ENCODE data around the gene RALGPS1. TPM values are rescaled to one million over a fixed set of nuclear protein-coding genes. Genes with fewer than 3 reads are reported as not detected.

The RALGPS1 gene
- polyA plus RNA-seq, 2 donors, result 3.8 to 6.4 TPM

- Histone ChIP-seq H3K4me1 (ENCODE audit: control insufficient read depth in 2 of 2, insufficient read depth in 2 of 2, low read length in 1 of 2) (peaks cover 6 to 13% of the 10 kb centered on the region in 2 donors), H3K36me3 (ENCODE audit: control insufficient read depth in 2 of 2, insufficient read depth in 2 of 2, low read length in 1 of 2) (peaks cover 0 to 2% of the 10 kb centered on the region in 2 donors), H3K9me3 (ENCODE audit: control insufficient read depth in 2 of 2, insufficient read depth in 1 of 2, low read depth in 1 of 2, low read length in 1 of 2) (no peaks in the 10 kb centered on the region), H3K27ac (ENCODE audit: low read depth in 2 of 2, low read length in 1 of 2) (peak overlapping the region in 1 of 2 donors; percentile 66), H3K27me3 (ENCODE audit: control insufficient read depth in 1 of 2, insufficient read depth in 2 of 2, low read length in 2 of 2) (no peaks in the 10 kb centered on the region), H3K4me3 (ENCODE audit: low read depth in 1 of 2, low read length in 2 of 2) (no peak overlapping the region)
- WGBS, 2 donors, result 68 to 70% methylated on average over 2 of the region's 2 CpGs
These were observed 113.1 kb downstream of the RALGPS1 start for GRCh38 chr9:127027694-127028093.

- H3K36me3 ChIP-seq (ENCODE audit: control insufficient read depth in 2 of 2, insufficient read depth in 2 of 2, low read length in 1 of 2), result peaks cover 0 to 2% of the 10 kb centered on the region in 2 donors
- H3K27ac ChIP-seq (ENCODE audit: low read depth in 2 of 2, low read length in 1 of 2), result no peak overlapping the region
- H3K27me3 ChIP-seq (ENCODE audit: control insufficient read depth in 1 of 2, insufficient read depth in 2 of 2, low read length in 2 of 2), result no peaks in the 10 kb centered on the region
- peaks cover 6 to 12% of the 10 kb centered on the region in 2 donors for H3K4me1 ChIP-seq (ENCODE audit: control insufficient read depth in 2 of 2, insufficient read depth in 2 of 2, low read length in 1 of 2)
- WGBS, 2 donors, result 81 to 89% methylated on average over 11 of the region's 11 CpGs
- no peaks in the 10 kb centered on the region for H3K9me3 ChIP-seq (ENCODE audit: control insufficient read depth in 2 of 2, insufficient read depth in 1 of 2, low read depth in 1 of 2, low read length in 1 of 2)
- H3K4me3 ChIP-seq (ENCODE audit: low read depth in 1 of 2, low read length in 2 of 2), result no peak overlapping the region
These were observed 115.0 kb downstream of the RALGPS1 start for GRCh38 chr9:127029548-127029947.

- H3K27me3 ChIP-seq (ENCODE audit: control insufficient read depth in 1 of 2, insufficient read depth in 2 of 2, low read length in 2 of 2), result no peaks in the 10 kb centered on the region
- no peak overlapping the region for H3K4me3 ChIP-seq (ENCODE audit: low read depth in 1 of 2, low read length in 2 of 2)
- peak overlapping the region in 1 of 2 donors; percentile 56 for H3K27ac ChIP-seq (ENCODE audit: low read depth in 2 of 2, low read length in 1 of 2)
- H3K4me1 ChIP-seq (ENCODE audit: control insufficient read depth in 2 of 2, insufficient read depth in 2 of 2, low read length in 1 of 2), result peaks cover 6 to 12% of the 10 kb centered on the region in 2 donors
- H3K36me3 ChIP-seq (ENCODE audit: control insufficient read depth in 2 of 2, insufficient read depth in 2 of 2, low read length in 1 of 2), result peaks cover 0 to 2% of the 10 kb centered on the region in 2 donors
- 85 to 88% methylated on average over 9 of the region's 9 CpGs for WGBS, 2 donors
- H3K9me3 ChIP-seq (ENCODE audit: control insufficient read depth in 2 of 2, insufficient read depth in 1 of 2, low read depth in 1 of 2, low read length in 1 of 2), result no peaks in the 10 kb centered on the region
These were observed 116.5 kb downstream of the RALGPS1 start for GRCh38 chr9:127030814-127031740.

GRCh38 chr9:127032256-127032655 lies 117.7 kb downstream of the RALGPS1 start:
- peaks cover 3 to 6% of the 10 kb centered on the region in 2 donors for H3K4me1 ChIP-seq (ENCODE audit: control insufficient read depth in 2 of 2, insufficient read depth in 2 of 2, low read length in 1 of 2)
- H3K4me3 ChIP-seq (ENCODE audit: low read depth in 1 of 2, low read length in 2 of 2), result no peak overlapping the region
- no peaks in the 10 kb centered on the region for H3K9me3 ChIP-seq (ENCODE audit: control insufficient read depth in 2 of 2, insufficient read depth in 1 of 2, low read depth in 1 of 2, low read length in 1 of 2)
- H3K36me3 ChIP-seq (ENCODE audit: control insufficient read depth in 2 of 2, insufficient read depth in 2 of 2, low read length in 1 of 2), result peaks cover 0 to 2% of the 10 kb centered on the region in 2 donors
- H3K27me3 ChIP-seq (ENCODE audit: control insufficient read depth in 1 of 2, insufficient read depth in 2 of 2, low read length in 2 of 2), result no peaks in the 10 kb centered on the region
- WGBS, 2 donors, result 90 to 91% methylated on average over 4 of the region's 4 CpGs
- no peak overlapping the region for H3K27ac ChIP-seq (ENCODE audit: low read depth in 2 of 2, low read length in 1 of 2)

GRCh38 chr9:127033061-127033460 lies 118.5 kb downstream of the RALGPS1 start:
- Histone ChIP-seq H3K9me3 (ENCODE audit: control insufficient read depth in 2 of 2, insufficient read depth in 1 of 2, low read depth in 1 of 2, low read length in 1 of 2) (no peaks in the 10 kb centered on the region), H3K27me3 (ENCODE audit: control insufficient read depth in 1 of 2, insufficient read depth in 2 of 2, low read length in 2 of 2) (no peaks in the 10 kb centered on the region), H3K36me3 (ENCODE audit: control insufficient read depth in 2 of 2, insufficient read depth in 2 of 2, low read length in 1 of 2) (peaks cover 0 to 2% of the 10 kb centered on the region in 2 donors), H3K4me3 (ENCODE audit: low read depth in 1 of 2, low read length in 2 of 2) (no peak overlapping the region), H3K4me1 (ENCODE audit: control insufficient read depth in 2 of 2, insufficient read depth in 2 of 2, low read length in 1 of 2) (peaks cover under 1 to 4% of the 10 kb centered on the region in 2 donors), H3K27ac (ENCODE audit: low read depth in 2 of 2, low read length in 1 of 2) (no peak overlapping the region)
- 80 to 91% methylated on average over 3 of the region's 3 CpGs for WGBS, 2 donors

GRCh38 chr9:127033789-127034188 lies 119.2 kb downstream of the RALGPS1 start:
- Histone ChIP-seq H3K4me1 (ENCODE audit: control insufficient read depth in 2 of 2, insufficient read depth in 2 of 2, low read length in 1 of 2) (peaks cover 0 to 2% of the 10 kb centered on the region in 2 donors), H3K4me3 (ENCODE audit: low read depth in 1 of 2, low read length in 2 of 2) (no peak overlapping the region), H3K27me3 (ENCODE audit: control insufficient read depth in 1 of 2, insufficient read depth in 2 of 2, low read length in 2 of 2) (no peaks in the 10 kb centered on the region), H3K9me3 (ENCODE audit: control insufficient read depth in 2 of 2, insufficient read depth in 1 of 2, low read depth in 1 of 2, low read length in 1 of 2) (no peaks in the 10 kb centered on the region), H3K27ac (ENCODE audit: low read depth in 2 of 2, low read length in 1 of 2) (no peak overlapping the region), H3K36me3 (ENCODE audit: control insufficient read depth in 2 of 2, insufficient read depth in 2 of 2, low read length in 1 of 2) (peaks cover 0 to 2% of the 10 kb centered on the region in 2 donors)

- no peak overlapping the region for H3K27ac ChIP-seq (ENCODE audit: low read depth in 2 of 2, low read length in 1 of 2)
- WGBS, 2 donors, result 97 to 100% methylated on average over 1 of the region's 1 CpG
- no peaks in the 10 kb centered on the region for H3K27me3 ChIP-seq (ENCODE audit: control insufficient read depth in 1 of 2, insufficient read depth in 2 of 2, low read length in 2 of 2)
- no peaks in the 10 kb centered on the region for H3K4me1 ChIP-seq (ENCODE audit: control insufficient read depth in 2 of 2, insufficient read depth in 2 of 2, low read length in 1 of 2)
- no peak overlapping the region for H3K4me3 ChIP-seq (ENCODE audit: low read depth in 1 of 2, low read length in 2 of 2)
- H3K36me3 ChIP-seq (ENCODE audit: control insufficient read depth in 2 of 2, insufficient read depth in 2 of 2, low read length in 1 of 2), result no peaks in the 10 kb centered on the region
- H3K9me3 ChIP-seq (ENCODE audit: control insufficient read depth in 2 of 2, insufficient read depth in 1 of 2, low read depth in 1 of 2, low read length in 1 of 2), result no peaks in the 10 kb centered on the region
These were observed 120.1 kb downstream of the RALGPS1 start for GRCh38 chr9:127034691-127035090.

- Histone ChIP-seq H3K4me3 (ENCODE audit: low read depth in 1 of 2, low read length in 2 of 2) (no peak overlapping the region), H3K36me3 (ENCODE audit: control insufficient read depth in 2 of 2, insufficient read depth in 2 of 2, low read length in 1 of 2) (no peaks in the 10 kb centered on the region), H3K4me1 (ENCODE audit: control insufficient read depth in 2 of 2, insufficient read depth in 2 of 2, low read length in 1 of 2) (no peaks in the 10 kb centered on the region), H3K27me3 (ENCODE audit: control insufficient read depth in 1 of 2, insufficient read depth in 2 of 2, low read length in 2 of 2) (no peaks in the 10 kb centered on the region), H3K9me3 (ENCODE audit: control insufficient read depth in 2 of 2, insufficient read depth in 1 of 2, low read depth in 1 of 2, low read length in 1 of 2) (no peaks in the 10 kb centered on the region), H3K27ac (ENCODE audit: low read depth in 2 of 2, low read length in 1 of 2) (peak overlapping the region in 1 of 2 donors; percentile 35)
- 73 to 80% methylated on average over 4 of the region's 4 CpGs for WGBS, 2 donors
These were observed 120.8 kb downstream of the RALGPS1 start for GRCh38 chr9:127035423-127035822.

GRCh38 chr9:127035948-127036347 lies 121.4 kb downstream of the RALGPS1 start:
- H3K36me3 ChIP-seq (ENCODE audit: control insufficient read depth in 2 of 2, insufficient read depth in 2 of 2, low read length in 1 of 2), result no peaks in the 10 kb centered on the region
- no peaks in the 10 kb centered on the region for H3K27me3 ChIP-seq (ENCODE audit: control insufficient read depth in 1 of 2, insufficient read depth in 2 of 2, low read length in 2 of 2)
- 65 to 71% methylated on average over 4 of the region's 4 CpGs for WGBS, 2 donors
- no peaks in the 10 kb centered on the region for H3K9me3 ChIP-seq (ENCODE audit: control insufficient read depth in 2 of 2, insufficient read depth in 1 of 2, low read depth in 1 of 2, low read length in 1 of 2)
- no peak overlapping the region for H3K4me3 ChIP-seq (ENCODE audit: low read depth in 1 of 2, low read length in 2 of 2)
- no peaks in the 10 kb centered on the region for H3K4me1 ChIP-seq (ENCODE audit: control insufficient read depth in 2 of 2, insufficient read depth in 2 of 2, low read length in 1 of 2)
- peak overlapping the region; percentile 43 to 64 for H3K27ac ChIP-seq (ENCODE audit: low read depth in 2 of 2, low read length in 1 of 2)

GRCh38 chr9:127036437-127036836 lies 121.9 kb downstream of the RALGPS1 start:
- Histone ChIP-seq H3K27ac (ENCODE audit: low read depth in 2 of 2, low read length in 1 of 2) (peak overlapping the region in 1 of 2 donors; percentile 43), H3K4me3 (ENCODE audit: low read depth in 1 of 2, low read length in 2 of 2) (no peak overlapping the region), H3K27me3 (ENCODE audit: control insufficient read depth in 1 of 2, insufficient read depth in 2 of 2, low read length in 2 of 2) (no peaks in the 10 kb centered on the region), H3K4me1 (ENCODE audit: control insufficient read depth in 2 of 2, insufficient read depth in 2 of 2, low read length in 1 of 2) (no peaks in the 10 kb centered on the region), H3K9me3 (ENCODE audit: control insufficient read depth in 2 of 2, insufficient read depth in 1 of 2, low read depth in 1 of 2, low read length in 1 of 2) (no peaks in the 10 kb centered on the region), H3K36me3 (ENCODE audit: control insufficient read depth in 2 of 2, insufficient read depth in 2 of 2, low read length in 1 of 2) (no peaks in the 10 kb centered on the region)
- WGBS, 2 donors, result 92 to 93% methylated on average over 2 of the region's 2 CpGs
